DMS 273 treated with DMSO at 0.1 percent for 48 hours (cell line): ENCODE data around the gene TAF10.

Experiments
- DNase-seq: peaks from one replicate; lab custom pipeline; 2025; lab: John Stamatoyannopoulos, UW

TAF10 gene

GRCh38 chr11:6623391-6624363, 11.7 kb upstream of the TAF10 start:
- DNase-seq, result no peak

- DNase-seq, result no peak
Observed at GRCh38 chr11:6622261-6623171, 10.5 kb upstream of the TAF10 start.

DNA sequence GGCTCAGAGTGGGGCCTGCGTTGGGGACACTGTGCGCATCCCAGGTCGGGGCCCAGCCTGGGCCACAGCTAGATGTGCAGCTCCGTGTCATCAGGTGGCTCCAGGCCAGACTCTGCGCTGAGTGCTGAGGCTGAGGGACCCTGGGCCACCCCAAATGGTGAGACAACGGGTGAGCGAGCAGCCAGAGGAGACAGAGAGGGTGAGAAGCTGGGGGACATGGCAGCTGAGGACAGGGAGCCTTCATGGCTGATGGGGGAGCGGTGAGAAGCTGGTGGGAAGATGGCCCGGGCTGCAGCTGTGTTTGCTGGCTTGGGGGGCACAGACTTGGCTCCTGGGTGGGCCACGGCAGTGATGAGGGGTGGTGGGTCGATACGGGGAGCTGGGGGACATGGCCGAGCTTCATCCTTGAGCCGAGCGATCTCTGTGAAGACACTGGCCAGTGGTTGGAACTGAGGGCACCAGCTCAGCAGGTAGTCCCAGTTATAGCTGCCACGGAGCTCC, 9.7 kb upstream of the TAF10 start:
- DNase-seq, result no peak

GRCh38 chr11:6620636-6621035, 8.6 kb upstream of the TAF10 start:
- no peak for DNase-seq

DNA sequence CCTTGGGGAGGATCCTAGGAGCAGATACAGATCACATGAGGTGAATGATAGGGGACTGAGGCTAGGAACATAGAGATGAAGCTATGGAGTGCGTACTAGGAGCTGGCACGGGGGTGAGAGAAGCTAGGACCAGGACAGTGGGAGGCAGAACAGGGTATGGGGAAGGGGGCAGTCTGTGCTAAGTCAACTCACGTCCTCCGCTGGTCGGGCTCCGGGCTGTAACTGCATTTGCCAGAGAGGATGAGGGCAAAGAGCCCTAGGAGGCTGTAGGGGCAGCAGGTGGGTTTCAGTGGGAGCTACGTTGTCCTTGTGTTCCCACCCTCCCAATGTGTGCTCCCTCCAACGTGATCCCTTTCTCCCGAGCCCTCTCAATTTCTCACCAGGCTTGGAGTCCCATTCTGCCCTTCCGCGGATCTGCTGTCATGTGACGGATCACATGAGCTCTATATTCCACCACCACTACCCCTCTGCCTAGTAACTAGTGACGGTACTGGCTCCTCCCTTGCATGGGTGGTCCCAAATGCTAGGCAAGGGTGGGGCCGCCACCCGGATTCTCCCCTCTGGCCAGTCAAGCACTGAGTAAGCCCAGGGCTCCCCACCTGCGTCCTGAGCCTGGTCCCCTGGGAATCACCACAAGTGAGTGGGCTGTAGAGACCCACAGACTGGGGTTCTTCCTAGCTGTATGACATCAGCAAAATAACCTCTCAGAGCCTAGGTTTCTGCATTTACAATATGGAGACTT, 7.2 kb upstream of the TAF10 start, which contains the start of gene TPP1:
Gene TPP1 (minus strand): TSS at position 419 of the 742 bp plus-strand sequence. CDS start 22 bp downstream, at position 397.
- peak; percentile 69 for DNase-seq

DNA sequence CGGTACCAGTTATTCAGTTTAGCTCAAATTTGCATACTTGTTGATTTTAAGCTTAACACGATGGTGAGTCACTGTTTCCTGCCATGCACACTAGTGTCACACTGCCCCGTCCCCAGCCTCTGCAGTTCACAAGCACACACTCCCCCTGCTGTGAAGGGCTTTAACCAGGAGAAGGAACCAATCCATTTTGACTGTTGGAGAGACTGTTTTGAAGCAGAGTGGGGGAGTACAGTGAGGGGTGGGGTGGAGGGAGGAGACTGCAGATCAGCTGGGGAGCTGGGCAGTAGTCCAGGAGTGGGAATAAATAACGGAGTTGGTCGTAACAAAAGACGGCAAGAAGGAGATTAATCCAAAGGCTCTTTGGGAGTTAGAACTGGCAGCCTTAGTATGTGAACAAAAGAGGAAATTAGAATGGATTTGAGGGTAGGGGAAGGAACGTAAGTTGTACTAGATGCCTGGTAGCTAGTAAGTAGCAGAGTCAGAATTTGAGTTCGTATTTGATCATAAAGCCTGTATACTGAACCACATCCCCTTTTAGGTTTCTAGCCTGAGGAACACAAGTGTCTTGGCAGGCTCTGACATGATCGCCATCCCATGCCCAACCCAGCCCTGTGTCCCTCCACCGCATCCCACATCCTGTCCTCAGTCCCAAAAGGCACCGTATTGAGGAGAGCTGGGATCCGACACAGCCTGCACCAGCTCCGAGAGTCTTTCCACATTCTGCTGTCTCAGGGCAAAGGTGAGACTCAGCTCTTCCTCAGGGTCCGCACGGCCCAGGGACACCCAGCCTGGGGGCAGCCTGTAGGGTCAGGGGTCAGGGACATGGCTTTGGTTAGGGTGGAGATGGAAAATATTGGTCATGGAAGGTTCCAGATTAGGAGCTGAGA, 6.3 kb upstream of the TAF10 start:
- no peak for DNase-seq

DNA sequence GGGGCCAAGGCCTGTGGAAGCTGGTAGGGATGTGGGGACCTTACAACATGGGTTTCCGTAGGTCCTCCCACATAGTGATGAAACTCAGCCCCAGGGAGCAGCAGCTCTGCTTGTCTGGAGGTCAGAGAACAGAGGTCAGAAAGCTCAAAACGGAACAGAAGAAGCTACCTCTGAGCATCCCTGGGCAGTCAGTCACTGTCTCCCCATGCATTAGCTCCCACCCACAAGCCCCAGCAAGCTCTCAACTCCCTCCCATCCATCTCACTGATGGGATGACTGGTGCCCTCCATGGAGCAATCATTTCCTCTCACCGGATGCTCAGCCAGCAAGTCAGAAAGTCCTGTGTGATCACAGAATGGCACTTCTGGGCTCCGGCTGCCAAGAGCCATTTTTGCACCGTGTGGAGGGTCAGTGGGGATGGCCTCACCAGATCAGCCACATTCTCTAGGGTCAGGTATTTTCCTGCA, 5.3 kb upstream of the TAF10 start:
- no peak for DNase-seq

GRCh38 chr11:6616596-6617250, 4.7 kb upstream of the TAF10 start:
- no peak for DNase-seq

- no peak for DNase-seq
Observed at GRCh38 chr11:6615882-6616585, 4.0 kb upstream of the TAF10 start.

GRCh38 chr11:6615046-6615445, 3.0 kb upstream of the TAF10 start:
- no peak for DNase-seq

DNA sequence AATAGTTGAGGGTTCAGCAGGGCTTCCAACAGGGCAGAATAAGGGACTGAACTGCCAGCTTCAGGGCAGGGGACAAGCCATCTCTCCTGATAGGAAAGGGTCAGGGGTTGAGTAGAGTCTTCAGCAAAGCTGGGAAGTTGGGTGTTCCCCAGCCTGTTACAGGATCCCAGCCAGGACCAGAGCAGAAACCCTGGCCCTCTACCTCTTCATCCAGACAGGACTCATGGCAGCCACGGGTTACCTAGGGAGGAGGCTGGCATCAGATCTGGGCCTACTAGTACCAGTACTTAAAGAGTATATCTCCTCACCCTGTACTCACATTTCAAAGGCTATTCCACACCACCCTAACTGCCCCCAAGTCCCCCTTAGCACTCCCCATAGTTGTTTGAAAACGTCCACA, 2.4 kb upstream of the TAF10 start:
- DNase-seq, result no peak

- DNase-seq, result no peak
Observed at GRCh38 chr11:6613496-6613895, 1.5 kb upstream of the TAF10 start.

GRCh38 chr11:6611963-6612212, 128 bp downstream of the TAF10 start:
- no peak for DNase-seq

- DNase-seq, result no peak
Observed at GRCh38 chr11:6611092-6611962, 689 bp downstream of the TAF10 start.

DNA sequence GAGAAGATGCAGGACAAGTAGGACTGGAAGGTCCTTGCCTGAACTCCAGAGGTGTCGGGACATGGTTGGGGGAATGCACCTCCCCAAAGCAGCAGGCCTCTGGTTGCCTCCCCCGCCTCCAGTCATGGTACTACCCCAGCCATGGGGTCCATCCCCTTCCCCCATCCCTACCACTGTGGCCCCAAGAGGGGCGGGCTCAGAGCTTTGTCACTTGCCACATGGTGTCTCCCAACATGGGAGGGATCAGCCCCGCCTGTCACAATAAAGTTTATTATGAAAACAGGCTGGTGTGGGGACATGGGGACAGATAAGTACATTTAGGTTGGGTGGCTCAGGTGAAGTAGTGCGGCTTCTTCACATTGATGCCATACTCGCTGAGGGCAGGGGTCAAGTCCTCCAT, 1.4 kb downstream of the TAF10 start:
- DNase-seq, result no peak

- DNase-seq, result no peak
Observed at GRCh38 chr11:6609502-6610015, 2.5 kb downstream of the TAF10 start.

DNA sequence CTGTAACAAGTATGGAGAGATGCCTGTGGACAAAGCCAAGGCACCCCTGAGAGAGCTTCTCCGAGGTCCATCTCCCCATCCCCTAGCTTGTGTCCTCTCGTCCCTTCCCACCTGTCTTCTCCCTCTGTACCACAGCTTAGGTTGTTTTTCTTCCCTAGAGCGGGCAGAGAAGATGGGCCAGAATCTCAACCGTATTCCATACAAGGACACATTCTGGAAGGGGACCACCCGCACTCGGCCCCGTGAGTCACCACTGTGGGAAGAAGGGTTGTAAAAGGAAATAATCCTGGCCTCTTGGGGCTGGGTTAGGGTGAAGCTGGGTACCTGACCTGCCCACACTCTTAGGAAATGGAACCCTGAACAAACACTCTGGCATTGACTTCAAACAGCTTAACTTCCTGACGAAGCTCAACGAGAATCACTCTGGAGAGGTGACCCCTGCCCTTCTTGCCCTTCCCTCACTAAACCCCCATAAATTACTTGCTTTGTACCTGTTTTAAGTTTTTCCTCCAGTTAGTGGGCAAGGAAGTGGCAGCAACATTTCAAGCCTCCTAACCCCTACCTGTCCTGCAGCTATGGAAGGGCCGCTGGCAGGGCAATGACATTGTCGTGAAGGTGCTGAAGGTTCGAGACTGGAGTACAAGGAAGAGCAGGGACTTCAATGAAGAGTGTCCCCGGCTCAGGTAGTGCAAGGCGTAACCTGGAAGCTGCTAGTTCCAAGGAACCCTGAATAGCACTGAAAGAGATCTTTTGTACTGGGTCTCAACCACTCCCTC, 3.1 kb downstream of the TAF10 start:
- DNase-seq, result no peak

GRCh38 chr11:6608011-6608410, 4.0 kb downstream of the TAF10 start:
- no peak for DNase-seq
